ENCODE measurements around the gene PROC.

PROC gene

GRCh38 chr2:127472268-127472667 is 54.0 kb downstream of the PROC start:
- no peak for TF ChIP-seq CTCF (conservative IDR thresholded peaks at IDR 0.05; ENCODE audit: low read depth, low read length)
- DNase-seq (ENCODE audit: low read depth) = no peak
- H3K4me3 ChIP-seq (ENCODE audit: low read depth, low read length) = no peak overlapping the region

GRCh38 chr2:127475788-127476187 is 57.6 kb downstream of the PROC start:
- no peak overlapping the region for H3K4me3 ChIP-seq (ENCODE audit: low read depth, low read length)
- no peak for TF ChIP-seq CTCF (conservative IDR thresholded peaks at IDR 0.05; ENCODE audit: low read depth, low read length)
- DNase-seq (ENCODE audit: low read depth) = no peak
